Vagina (tissue), 2 donors: ENCODE results near the gene SPSB3.

ENCODE experiments used
- POLR2A ChIP-seq, 2 donors: fragments of 450-650 bp; IDR thresholded peaks; one replicate each; pipeline ENCODE4 v1.6.1; 2017; ENCODE audit warnings: antibody characterized with exemption in 2 of 2, mild to moderate bottlenecking in 2 of 2, moderate library complexity in 2 of 2
- POLR2AphosphoS5 ChIP-seq, 2 donors: sonication (generic); formaldehyde crosslinking; IDR thresholded peaks; one replicate each; pipeline ENCODE4 v1.9.0; 2017; ENCODE audit warnings: antibody characterized with exemption in 2 of 2, mild to moderate bottlenecking in 2 of 2, low read depth in 1 of 2; ENCODE audit not compliant: insufficient read depth in 1 of 2
- TF ChIP-seq, protein P1 (sequence below), 3 experiments: fragments of 450-650 bp in 2 of 3; fragments of 200-600 bp in 1 of 3; sonication (generic) in 1 of 3; IDR thresholded peaks; one replicate each; pipeline ENCODE4 v1.5.1; 2017 to 2019; ENCODE audit warnings: antibody characterized with exemption in 3 of 3, mild to moderate bottlenecking in 2 of 3, moderate library complexity in 2 of 3

GRCh38 chr16:1752853-1753252 is 29.5 kb downstream of the SPSB3 start:
- TF ChIP-seq POLR2A (IDR thresholded peaks at IDR 0.05) = no peak
- TF ChIP-seq, protein P1, sequence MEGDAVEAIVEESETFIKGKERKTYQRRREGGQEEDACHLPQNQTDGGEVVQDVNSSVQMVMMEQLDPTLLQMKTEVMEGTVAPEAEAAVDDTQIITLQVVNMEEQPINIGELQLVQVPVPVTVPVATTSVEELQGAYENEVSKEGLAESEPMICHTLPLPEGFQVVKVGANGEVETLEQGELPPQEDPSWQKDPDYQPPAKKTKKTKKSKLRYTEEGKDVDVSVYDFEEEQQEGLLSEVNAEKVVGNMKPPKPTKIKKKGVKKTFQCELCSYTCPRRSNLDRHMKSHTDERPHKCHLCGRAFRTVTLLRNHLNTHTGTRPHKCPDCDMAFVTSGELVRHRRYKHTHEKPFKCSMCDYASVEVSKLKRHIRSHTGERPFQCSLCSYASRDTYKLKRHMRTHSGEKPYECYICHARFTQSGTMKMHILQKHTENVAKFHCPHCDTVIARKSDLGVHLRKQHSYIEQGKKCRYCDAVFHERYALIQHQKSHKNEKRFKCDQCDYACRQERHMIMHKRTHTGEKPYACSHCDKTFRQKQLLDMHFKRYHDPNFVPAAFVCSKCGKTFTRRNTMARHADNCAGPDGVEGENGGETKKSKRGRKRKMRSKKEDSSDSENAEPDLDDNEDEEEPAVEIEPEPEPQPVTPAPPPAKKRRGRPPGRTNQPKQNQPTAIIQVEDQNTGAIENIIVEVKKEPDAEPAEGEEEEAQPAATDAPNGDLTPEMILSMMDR (IDR thresholded peaks at IDR 0.05) = no peak
- no peak for TF ChIP-seq POLR2AphosphoS5 (IDR thresholded peaks at IDR 0.05; ENCODE audit: insufficient read depth in 1 of 2, low read depth in 1 of 2)
